GM15510 (cell line): Measurements from ENCODE around the gene HEPN1.

Source experiments
- POLR2A ChIP-seq: IDR thresholded peaks from 3 replicates; pipeline ENCODE4 v1.6.1; 2011; ENCODE audit warnings: borderline replicate concordance; ENCODE audit not compliant: insufficient read length; ENCODE audit errors: extremely low read depth

HEPN1 gene

DNA sequence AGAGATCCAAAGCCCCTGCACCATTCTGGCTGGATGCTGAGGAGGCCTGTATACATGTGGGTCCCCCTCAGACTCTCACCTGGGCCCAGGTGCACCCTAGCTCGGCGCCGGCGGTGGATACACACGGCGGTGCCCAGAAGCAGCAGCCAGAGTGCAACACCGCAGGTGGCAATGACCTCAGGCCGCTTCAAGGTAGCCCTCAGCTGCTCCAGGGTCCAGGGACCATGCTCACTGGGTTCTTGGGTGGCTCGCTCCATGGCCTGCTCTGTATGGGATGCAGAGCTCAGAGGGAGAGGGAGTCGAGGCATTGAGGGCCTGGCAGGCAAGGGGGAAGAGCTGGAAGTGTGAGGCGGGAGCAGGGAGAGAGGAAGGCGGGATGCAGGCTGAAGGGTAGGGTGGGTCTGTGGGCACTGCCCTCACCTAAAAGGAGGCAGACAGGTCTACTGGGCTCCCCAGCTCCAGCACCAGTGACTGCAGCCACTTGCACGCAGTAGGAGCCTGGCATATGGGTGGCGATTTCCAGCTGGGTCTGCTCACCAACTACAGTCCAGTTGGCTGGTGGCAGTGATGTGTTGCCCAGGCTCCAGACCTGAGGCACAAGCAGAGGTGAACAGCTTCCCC, 25.2 kb upstream of the HEPN1 start:
- TF ChIP-seq POLR2A: no peak

DNA sequence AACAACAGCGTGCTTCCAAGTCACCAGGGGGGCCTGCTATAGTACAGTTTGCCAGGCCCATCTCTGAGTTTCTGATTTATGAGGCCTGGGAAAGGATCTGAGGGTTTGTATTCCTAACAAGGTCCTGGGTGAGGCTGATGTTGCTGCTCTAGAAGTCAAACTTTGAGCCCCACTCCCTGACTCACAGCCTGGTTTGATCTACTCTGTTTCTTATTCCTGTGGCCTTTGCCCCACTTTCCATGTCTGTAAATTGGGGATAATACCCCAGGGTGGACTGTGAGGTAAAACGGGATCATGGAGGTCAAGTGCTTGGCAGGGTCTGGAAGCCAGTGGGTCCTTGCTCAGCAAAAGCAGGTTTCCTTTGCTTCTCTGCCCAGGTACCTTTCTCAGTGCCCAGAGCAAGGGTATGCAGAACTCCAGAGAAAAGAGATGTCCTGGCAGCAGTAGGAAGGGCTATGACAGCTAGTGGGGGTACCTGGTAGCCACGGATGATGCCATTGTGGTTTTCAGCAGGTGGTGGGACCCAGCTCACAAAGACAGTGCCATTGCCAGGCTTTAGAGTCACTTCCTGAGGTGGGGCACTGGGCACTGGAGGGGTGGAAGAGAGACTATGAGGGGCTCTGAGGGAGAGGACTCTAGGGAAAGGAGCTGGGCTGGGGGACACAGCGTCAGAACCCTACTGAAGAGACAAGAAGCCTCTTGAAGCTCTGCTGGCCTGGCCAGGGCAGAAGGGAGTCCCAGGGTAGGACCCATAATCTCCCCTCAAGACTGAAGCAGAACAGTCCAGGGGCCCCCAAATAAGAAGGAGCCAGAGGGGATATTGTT, 24.2 kb upstream of the HEPN1 start:
- no peak for TF ChIP-seq POLR2A

DNA sequence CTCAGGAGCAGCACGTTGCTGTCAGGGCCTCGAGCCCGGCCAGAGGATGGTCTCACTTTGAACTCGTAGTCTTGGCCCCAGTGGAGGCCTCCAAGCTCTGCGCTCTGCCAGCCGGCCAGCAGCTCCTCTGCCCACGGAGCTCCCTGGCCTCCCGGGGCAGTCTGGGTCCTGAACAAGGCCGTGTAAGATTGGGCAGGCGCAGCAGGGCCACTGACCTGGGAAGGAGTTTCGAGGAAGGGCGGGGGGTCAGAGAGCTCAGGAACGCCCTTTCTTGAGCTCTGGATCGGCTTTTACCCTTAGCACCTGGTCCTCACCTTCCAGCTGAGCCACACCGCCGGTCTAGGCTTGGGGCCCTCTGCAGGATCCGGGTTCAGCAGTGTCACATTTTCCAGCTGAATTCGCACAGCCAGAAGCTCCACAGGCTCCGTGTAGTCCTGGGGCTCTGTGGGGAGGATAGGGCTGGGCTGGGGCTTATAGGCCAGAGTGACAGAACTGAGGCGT, 23.5 kb upstream of the HEPN1 start:
- no peak for TF ChIP-seq POLR2A

DNA sequence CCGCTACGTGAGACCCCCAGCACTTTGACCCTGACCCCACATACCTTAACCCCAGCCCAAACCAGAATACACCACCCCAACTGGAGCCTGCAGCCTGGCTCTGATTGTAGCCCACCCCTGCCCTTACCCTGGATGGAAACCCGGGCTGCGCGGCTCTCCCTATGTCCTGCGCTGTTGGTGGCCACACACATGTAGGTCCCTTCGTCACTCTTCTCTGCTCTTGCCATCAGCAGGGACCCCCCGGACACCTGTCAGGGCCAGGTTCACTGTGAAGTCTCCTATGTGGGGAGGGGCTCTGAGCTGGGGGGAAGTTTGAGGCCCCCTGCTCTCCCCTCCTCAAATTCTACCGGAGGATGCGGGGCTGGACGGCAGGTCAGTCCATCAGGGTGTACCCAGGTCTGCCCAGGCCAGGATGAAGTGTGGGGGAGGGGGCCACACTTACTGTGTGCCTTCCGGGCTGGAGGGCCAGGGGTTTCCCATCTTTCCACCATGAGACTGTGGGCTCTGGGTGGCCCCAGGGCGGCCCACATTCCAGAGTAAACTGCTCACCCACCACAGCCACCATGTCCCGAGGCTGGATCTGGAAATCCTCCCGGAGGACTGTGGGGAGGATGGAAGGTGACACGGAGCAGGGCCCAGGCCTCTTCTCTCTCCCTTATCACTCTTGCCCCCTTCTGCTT, 22.8 kb upstream of the HEPN1 start:
- no peak for TF ChIP-seq POLR2A

DNA sequence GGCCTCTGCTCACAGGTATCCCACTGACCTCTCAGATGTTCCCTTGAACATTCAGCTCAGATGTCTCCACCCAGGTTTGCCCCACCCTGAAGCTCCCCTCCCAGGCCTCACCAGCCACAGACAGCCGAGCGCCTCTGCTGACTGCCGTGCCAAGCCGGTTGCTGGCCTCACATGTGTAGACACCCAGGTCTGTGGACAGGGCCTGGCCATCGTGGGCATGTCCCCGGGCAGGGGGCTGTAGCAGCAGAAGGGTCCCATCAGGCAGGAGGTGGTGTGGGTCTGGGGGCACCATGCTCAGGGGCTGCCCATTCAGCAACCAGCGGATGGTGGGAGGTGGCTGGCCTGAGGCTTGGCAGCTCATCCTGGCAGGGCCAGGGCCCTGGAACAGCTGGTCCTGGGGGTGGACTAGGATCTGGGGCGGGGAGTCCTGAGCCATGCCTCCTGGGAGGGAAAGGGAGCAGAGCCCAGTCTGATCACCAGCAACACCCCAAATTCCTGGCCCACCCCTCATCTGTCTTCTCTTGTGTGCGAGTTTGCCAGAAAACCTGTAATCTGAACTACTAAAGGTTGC, 22.1 kb upstream of the HEPN1 start:
- no peak for TF ChIP-seq POLR2A

DNA sequence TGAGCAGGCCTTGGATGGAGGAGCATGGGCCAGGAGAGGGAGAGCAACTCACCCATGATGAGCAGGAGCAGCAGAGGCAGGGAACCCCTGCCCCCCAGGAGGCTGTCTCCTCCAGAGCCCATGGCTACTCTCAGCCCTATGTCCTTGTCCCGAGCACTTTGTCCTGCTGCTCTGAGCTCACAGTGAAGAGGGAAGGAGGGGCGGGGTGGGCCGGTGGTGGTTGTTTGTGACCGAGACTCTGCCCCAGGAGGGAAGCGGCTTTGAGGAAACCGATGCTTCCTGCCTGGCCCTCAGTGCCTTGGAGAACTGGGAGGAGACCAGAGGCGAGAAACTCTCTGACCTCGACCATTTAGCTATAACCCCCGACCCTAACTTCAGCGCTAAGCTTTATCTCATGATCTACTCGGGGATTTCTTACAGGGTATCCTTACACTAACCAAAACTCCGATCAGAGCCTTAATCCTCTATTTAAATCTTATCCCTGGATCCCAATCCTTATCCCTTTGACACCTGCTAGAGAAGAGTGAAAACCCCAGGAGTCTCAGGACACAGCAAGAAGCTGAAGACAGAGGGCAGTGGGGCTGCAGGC, 21.3 kb upstream of the HEPN1 start, which contains the start of gene ROBO4:
ROBO4 (minus strand) TSS at position 192 of the 589 bp plus-strand sequence; CDS start at position 122, 70 bp downstream.
- no peak for TF ChIP-seq POLR2A

DNA sequence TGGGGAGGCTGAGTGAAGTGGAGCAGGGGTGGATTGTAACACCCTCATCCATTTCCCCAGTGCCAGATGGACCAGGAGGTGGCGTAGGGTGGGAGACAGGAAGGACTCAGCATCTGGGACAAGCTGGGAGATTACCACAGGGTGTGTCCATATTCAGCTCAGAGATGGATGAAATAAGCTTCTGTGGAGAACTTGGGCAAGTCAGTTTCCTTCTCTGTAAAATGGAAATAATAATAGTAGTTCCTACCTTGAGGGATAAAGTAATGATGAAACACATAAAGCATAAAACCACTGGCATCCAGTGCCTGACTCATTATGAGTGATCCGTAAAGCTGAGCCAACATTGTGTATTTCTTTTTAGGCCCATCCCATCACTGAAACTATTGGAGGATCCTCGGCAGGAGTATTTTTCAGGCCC, 20.8 kb upstream of the HEPN1 start:
- no peak for TF ChIP-seq POLR2A

DNA sequence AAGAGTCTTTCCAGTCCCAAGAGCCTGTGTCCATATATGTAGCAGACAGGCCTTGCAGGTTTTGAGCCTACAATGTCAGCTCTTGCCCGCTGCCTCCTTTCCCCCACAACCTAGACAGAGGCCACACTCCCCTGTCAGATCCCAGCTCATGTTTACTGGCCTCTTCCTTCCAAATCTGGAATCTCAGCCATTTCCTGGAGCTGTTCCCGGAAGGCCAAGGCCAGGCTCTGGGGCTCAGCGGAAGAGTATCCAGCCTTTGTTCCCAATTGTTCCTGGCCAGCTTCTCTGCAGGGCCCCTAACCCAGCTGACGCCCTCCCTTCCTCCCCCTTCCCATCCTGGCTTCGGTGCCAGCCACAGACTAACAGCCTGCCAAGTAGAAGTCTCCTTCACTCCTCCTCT, 20.3 kb upstream of the HEPN1 start:
- TF ChIP-seq POLR2A: no peak

DNA sequence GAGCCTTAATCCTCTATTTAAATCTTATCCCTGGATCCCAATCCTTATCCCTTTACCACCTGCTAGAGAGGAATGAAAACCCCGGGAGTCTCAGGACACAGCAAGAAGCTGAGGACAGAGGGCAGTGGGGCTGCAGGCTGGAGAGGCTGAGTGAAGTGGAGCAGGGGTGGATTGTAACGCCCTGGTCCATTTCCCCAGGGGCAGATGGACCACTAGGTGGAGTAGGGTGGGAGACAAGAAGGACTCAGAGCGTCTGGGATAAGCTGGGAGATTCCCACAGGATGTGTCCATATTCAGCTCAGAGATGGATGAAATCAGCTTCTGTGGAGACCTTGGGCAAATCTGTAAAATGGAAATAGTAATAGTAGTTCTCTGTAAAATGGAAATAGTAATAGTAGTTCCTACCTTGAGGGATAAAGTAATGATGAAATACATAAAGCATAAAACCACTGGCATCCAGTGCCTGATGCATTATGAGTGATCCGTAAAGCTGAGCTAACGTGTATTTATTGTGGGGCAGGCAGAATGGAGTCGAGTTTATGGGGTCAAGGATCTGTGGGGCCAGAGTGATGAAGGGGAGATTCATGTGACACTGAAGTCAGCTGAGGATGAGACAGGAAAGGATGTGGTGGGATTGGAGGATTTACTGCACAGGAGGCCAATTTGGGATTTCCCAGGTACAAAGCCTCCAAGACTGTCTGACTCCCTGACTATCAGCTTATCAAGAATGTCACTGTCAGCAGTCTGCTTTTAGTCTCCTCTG, 19.5 kb upstream of the HEPN1 start:
- TF ChIP-seq POLR2A: no peak

DNA sequence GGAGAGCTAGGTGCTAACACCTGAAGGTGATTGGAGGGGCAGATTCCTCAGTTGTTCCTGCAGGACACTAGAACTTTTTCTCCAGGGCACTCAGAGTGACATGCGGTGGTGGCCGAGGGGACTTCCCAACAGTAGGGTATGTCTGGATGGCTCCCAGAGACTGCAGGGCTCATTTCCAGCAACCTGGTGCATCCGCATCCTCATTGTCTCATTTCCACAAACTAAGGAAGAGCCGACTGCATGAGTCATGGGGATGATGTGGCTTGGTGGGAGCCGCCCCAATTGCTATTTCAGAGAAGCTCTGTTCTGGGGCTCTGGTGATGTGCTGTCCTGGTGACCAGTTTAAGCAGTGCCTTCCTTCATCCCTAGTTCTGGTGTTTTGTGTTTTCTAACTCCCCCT, 18.6 kb upstream of the HEPN1 start:
- no peak for TF ChIP-seq POLR2A

DNA sequence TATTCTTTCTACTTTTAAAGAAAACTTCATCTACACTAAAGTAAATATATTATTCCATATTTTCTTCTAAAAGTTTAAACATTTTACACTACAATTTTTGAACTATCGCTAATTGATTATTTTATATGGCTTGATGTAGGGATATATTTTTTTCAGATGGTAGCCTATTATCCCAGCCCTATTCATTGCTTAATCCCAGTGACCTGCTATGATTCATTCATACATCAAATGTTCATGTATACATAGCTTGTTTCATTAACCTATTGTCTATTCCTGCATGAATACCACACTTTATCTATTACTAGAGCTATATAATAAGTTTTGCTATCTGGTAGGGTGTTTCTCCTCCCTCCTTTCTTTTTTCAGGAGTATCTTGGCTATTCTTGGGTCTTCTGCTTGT, 16.4 kb upstream of the HEPN1 start:
- TF ChIP-seq POLR2A: no peak

DNA sequence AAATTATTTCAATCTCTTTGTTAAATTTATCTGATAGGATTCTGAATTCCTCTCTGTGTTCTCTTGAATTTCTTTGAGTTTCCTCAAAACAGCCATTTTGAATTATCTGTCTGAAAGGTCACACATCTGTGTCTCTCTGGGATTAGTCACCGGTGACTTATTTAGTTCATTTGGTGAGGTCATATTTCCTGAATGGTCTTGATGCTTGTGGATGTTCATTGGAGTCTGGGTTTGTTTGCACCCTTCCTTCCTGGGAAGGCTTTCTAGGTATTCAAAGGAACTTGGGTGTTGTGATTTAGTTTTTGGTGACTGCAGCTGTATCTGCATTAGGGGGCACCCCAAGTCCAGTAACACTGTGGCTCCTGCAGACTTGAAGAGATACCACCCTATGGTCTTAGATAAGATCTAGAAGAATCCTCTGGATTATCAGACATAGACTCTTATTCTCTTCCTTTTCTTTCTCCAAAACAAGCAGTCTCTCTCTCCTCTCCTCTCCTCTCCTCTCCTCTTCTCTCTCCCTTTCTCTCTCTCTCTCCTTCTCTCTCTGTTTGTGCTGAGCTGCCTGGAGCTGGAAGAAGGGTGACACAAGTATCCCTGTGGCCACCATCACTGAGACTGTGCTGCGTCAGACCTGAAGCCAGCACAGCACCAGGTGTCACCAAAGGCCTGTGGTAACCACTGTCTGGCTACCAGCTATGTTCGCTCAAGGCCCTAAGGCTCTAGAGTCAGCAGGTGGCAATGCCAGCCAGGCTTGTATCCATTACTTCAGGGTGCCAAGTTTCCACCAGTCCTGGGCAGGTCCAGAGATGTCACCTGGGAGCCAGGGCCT, 3.3 kb upstream of the HEPN1 start:
- TF ChIP-seq POLR2A: no peak

DNA sequence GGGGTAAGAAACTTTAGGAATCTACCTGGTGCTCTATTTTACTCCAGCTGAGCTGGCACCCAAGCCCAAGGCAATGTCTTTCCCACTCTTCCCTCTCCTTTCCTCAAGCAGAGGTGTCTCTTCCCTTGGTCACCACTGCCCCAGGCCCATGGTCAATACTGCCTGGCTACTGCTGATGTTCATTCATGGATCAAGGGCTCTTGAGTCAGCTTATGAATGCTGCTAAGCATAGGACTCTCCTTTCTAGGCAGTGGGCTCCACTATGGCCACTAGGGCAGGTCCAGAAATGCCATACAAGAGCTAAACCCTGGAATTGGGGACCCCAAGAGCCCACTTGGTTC, 2.7 kb upstream of the HEPN1 start:
- TF ChIP-seq POLR2A: no peak
